Esophagus squamous epithelium (tissue), 4 donors: ENCODE data around the gene PLCB4.

Source experiments
- POLR2A ChIP-seq, 4 donors: fragments of 450-650 bp; IDR thresholded peaks; one replicate each; pipeline ENCODE4 v1.6.1; 2017; ENCODE audit warnings: antibody characterized with exemption in 4 of 4, mild to moderate bottlenecking in 4 of 4, moderate library complexity in 3 of 4
- TF ChIP-seq, protein P1 (sequence below), 6 experiments: fragments of 450-650 bp in 4 of 6; fragments of 200-600 bp in 2 of 6; sonication (generic) in 2 of 6; IDR thresholded peaks; one replicate each; pipeline ENCODE4 v1.5.1; 2016 to 2019; ENCODE audit warnings: antibody characterized with exemption in 6 of 6, mild to moderate bottlenecking in 4 of 6, moderate library complexity in 4 of 6

DNA sequence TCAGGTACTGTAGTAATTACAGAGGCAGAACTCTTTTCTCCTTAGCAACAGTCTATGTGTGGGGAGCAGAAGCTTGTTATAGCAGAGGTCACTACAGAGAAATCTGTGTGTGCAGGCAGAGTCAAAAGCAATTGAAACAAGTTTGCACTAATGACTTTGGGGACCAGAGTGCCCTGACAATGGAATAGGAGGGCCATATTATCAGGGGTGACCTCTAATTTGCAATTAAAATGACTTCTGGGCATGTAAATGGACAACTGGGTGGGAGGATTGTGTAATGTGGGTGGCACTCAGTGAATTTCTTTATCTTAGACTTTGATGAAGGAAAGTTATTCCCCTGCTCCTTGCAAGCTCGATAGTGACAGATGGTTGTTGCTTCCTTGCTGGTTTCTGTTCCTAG, 127.2 kb downstream of the PLCB4 start:
- TF ChIP-seq, protein P1, sequence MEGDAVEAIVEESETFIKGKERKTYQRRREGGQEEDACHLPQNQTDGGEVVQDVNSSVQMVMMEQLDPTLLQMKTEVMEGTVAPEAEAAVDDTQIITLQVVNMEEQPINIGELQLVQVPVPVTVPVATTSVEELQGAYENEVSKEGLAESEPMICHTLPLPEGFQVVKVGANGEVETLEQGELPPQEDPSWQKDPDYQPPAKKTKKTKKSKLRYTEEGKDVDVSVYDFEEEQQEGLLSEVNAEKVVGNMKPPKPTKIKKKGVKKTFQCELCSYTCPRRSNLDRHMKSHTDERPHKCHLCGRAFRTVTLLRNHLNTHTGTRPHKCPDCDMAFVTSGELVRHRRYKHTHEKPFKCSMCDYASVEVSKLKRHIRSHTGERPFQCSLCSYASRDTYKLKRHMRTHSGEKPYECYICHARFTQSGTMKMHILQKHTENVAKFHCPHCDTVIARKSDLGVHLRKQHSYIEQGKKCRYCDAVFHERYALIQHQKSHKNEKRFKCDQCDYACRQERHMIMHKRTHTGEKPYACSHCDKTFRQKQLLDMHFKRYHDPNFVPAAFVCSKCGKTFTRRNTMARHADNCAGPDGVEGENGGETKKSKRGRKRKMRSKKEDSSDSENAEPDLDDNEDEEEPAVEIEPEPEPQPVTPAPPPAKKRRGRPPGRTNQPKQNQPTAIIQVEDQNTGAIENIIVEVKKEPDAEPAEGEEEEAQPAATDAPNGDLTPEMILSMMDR (IDR thresholded peaks at IDR 0.05) = no peak
- no peak for TF ChIP-seq POLR2A (IDR thresholded peaks at IDR 0.05)
